Measurements from ENCODE around the gene LPP. TPM values are rescaled to one million over a fixed set of nuclear protein-coding genes. Genes with fewer than 3 reads are reported as not detected.

LPP gene
- total RNA-seq, 4 donors from 2014 or later, result 207 to 592 (median 406) TPM

- no peak for DNase-seq
- TF ChIP-seq POLR2AphosphoS5 (IDR thresholded peaks at IDR 0.05) (no peak), EP300 (IDR thresholded peaks at IDR 0.05; ENCODE audit: low read depth) (no peak), POLR2A (IDR thresholded peaks at IDR 0.05) (no peak)
- TF ChIP-seq, protein P1, sequence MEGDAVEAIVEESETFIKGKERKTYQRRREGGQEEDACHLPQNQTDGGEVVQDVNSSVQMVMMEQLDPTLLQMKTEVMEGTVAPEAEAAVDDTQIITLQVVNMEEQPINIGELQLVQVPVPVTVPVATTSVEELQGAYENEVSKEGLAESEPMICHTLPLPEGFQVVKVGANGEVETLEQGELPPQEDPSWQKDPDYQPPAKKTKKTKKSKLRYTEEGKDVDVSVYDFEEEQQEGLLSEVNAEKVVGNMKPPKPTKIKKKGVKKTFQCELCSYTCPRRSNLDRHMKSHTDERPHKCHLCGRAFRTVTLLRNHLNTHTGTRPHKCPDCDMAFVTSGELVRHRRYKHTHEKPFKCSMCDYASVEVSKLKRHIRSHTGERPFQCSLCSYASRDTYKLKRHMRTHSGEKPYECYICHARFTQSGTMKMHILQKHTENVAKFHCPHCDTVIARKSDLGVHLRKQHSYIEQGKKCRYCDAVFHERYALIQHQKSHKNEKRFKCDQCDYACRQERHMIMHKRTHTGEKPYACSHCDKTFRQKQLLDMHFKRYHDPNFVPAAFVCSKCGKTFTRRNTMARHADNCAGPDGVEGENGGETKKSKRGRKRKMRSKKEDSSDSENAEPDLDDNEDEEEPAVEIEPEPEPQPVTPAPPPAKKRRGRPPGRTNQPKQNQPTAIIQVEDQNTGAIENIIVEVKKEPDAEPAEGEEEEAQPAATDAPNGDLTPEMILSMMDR (IDR thresholded peaks at IDR 0.05), result no peak
- in situ Hi-C loops (cut with MboI; ENCODE audit: low pct_ligation_motif_present in 1 of 4, low pct_unique_long_range_greater_than_20kb in 1 of 4, low sequenced_read_pairs in 3 of 4), result no loop called here
- Histone ChIP-seq H3K4me1 (peaks cover 0 to 37% (median 10%) of the 10 kb centered on the region in 4 donors), H3K4me3 (no peak overlapping the region), H3K9me3 (no peaks in the 10 kb centered on the region), H3K36me3 (no peaks in the 10 kb centered on the region), H3K27me3 (no peaks in the 10 kb centered on the region), H3K27ac (no peak overlapping the region)
- WGBS, 2 donors (ENCODE audit: low coverage in 1 of 2), result 88 to 90% methylated on average over 2 to 3 of the region's 3 CpGs
- intact Hi-C loops (cut with DNase I; ENCODE audit: low total_unique reads), result no loop called here
These were observed 166.8 kb downstream of the LPP start for GRCh38 chr3:188320757-188321156.

- Histone ChIP-seq H3K27me3 (no peaks in the 10 kb centered on the region), H3K4me1 (peaks cover 1 to 37% (median 10%) of the 10 kb centered on the region in 4 donors), H3K4me3 (no peak overlapping the region), H3K36me3 (no peaks in the 10 kb centered on the region), H3K9me3 (no peaks in the 10 kb centered on the region), H3K27ac (no peak overlapping the region)
- intact Hi-C loops (cut with DNase I; ENCODE audit: low total_unique reads), result no loop called here
- in situ Hi-C loops (cut with MboI; ENCODE audit: low pct_ligation_motif_present in 1 of 4, low pct_unique_long_range_greater_than_20kb in 1 of 4, low sequenced_read_pairs in 3 of 4), result no loop called here
- no peak for TF ChIP-seq POLR2A (IDR thresholded peaks at IDR 0.05)
- TF ChIP-seq, protein P1 (IDR thresholded peaks at IDR 0.05), result no peak
- no peak for TF ChIP-seq POLR2AphosphoS5 (IDR thresholded peaks at IDR 0.05)
- TF ChIP-seq EP300 (IDR thresholded peaks at IDR 0.05; ENCODE audit: low read depth), result no peak
- DNase-seq, result no peak
These were observed 167.3 kb downstream of the LPP start for GRCh38 chr3:188321258-188321657.

GRCh38 chr3:188322135-188322887, 168.4 kb downstream of the LPP start:
- peaks cover 3 to 41% (median 12%) of the 10 kb centered on the region in 4 donors for H3K4me1 ChIP-seq
- intact Hi-C loops (cut with DNase I; ENCODE audit: low total_unique reads) (no loop called here), in situ Hi-C loops (cut with MboI; ENCODE audit: low pct_ligation_motif_present in 1 of 4, low pct_unique_long_range_greater_than_20kb in 1 of 4, low sequenced_read_pairs in 3 of 4) (no loop called here)
- no peaks in the 10 kb centered on the region for H3K9me3 ChIP-seq
- TF ChIP-seq, protein P1 (IDR thresholded peaks at IDR 0.05), result no peak
- TF ChIP-seq EP300 (IDR thresholded peaks at IDR 0.05; ENCODE audit: low read depth), result no peak
- TF ChIP-seq POLR2AphosphoS5 (IDR thresholded peaks at IDR 0.05), result no peak
- no peak for TF ChIP-seq POLR2A (IDR thresholded peaks at IDR 0.05)
- H3K36me3 ChIP-seq, result no peaks in the 10 kb centered on the region
- no peak overlapping the region for H3K4me3 ChIP-seq
- 90 to 100% methylated on average over 2 to 4 of the region's 4 CpGs for WGBS, 2 donors (ENCODE audit: low coverage in 1 of 2)
- no peaks in the 10 kb centered on the region for H3K27me3 ChIP-seq
- DNase-seq, result no peak
- H3K27ac ChIP-seq, result peak overlapping the region in 2 of 4 donors; percentile 18 to 21

DNA sequence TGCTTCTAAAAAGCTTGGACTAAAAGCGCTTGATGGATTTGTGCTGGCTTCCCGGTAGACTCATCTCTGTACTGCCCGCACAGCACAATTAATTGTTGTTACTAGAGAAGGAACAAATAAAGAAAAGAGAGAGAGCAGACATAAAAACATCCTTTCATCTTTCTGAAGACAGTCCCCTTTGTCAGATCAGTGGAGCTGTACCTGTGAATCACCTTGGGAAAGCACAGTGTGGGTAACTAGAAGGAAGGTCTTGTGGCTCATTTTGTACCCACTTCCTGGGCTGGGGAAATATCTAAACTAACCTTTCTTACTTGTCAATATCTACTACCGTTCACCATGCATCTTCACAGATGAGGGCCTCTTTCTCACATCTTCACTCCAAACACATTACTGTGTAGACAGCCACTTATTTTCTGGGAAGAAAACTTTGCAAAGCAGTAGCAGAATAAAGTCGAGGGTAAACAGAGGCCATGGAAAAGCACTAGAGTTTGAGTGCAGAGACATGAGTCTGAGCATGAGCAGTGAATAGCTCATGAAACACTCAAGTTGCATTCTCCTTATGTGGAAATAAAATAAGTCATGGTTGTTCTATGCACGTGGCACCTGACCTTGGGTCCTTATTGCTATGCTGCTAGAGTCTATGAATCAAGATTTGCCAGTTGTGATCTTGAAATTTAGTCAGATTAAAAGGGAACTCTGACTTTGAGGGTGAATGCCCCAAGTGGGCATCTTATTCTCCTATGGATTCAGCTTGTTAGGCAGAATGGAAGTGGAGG, 169.3 kb downstream of the LPP start:
- H3K4me3 ChIP-seq, result no peak overlapping the region
- in situ Hi-C loops (cut with MboI; ENCODE audit: low pct_ligation_motif_present in 1 of 4, low pct_unique_long_range_greater_than_20kb in 1 of 4, low sequenced_read_pairs in 3 of 4), result no loop called here
- no peaks in the 10 kb centered on the region for H3K36me3 ChIP-seq
- H3K9me3 ChIP-seq, result no peaks in the 10 kb centered on the region
- no peak for DNase-seq
- H3K27ac ChIP-seq, result peak overlapping the region in 2 of 4 donors; percentile 18 to 21
- H3K4me1 ChIP-seq, result peaks cover 3 to 44% (median 14%) of the 10 kb centered on the region in 4 donors
- TF ChIP-seq, protein P1 (IDR thresholded peaks at IDR 0.05), result no peak
- TF ChIP-seq EP300 (IDR thresholded peaks at IDR 0.05; ENCODE audit: low read depth), result no peak
- no peak for TF ChIP-seq POLR2AphosphoS5 (IDR thresholded peaks at IDR 0.05)
- no peak for TF ChIP-seq POLR2A (IDR thresholded peaks at IDR 0.05)
- intact Hi-C loops (cut with DNase I; ENCODE audit: low total_unique reads), result no loop called here
- H3K27me3 ChIP-seq, result no peaks in the 10 kb centered on the region
- 68 to 79% methylated on average over 6 of the region's 6 CpGs for WGBS, 2 donors (ENCODE audit: low coverage in 1 of 2)
